Anterior cingulate cortex (tissue), 58 donors: Measurements from ENCODE around the gene ARAP1.
A peak's percentile ranks its signal among the peaks of the same experiment; 100 is the strongest.

Experiments
- DNase-seq, 58 donors: peaks; one replicate each; lab custom pipeline; 2025; lab: John Stamatoyannopoulos, UW

Gene ARAP1

DNA sequence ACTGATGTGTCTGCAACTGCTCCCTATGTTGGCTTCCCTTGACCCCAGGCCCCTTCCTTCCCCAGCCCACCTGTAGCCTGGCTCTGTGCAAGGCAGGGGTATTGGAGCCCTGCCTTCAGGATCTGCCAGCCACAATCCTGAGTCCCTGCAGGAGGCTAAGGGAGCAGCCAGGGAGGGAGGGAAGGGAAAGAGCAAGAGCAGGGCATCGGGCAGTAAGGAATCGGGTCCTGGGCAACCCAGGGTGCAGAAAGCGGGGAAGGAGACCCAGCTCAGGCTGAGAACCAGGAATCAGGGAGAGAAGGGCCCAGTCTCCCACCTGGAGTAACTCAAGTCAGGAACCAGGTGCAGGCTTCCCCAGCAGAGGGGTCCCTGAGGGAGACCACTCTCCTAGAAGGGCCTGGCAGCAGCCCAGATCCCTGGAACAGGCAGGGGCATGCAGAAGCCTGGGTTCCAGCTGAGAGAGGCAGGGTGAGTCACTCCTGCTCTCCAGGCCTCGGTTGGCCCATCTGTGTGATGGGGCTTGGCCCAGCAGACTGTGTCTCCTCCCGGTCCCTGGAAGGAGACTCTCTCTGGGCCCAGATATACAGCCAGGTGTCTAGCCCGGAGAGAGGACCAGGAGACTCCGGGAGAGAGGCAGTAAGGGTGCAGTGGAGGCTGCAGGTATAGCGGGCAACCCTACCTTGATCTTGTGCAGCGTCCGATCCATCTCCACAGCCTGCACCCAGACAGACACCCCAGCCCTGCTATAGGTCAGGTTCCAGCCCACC is 28.3 kb upstream of the ARAP1 start:
- no peak for DNase-seq

DNA sequence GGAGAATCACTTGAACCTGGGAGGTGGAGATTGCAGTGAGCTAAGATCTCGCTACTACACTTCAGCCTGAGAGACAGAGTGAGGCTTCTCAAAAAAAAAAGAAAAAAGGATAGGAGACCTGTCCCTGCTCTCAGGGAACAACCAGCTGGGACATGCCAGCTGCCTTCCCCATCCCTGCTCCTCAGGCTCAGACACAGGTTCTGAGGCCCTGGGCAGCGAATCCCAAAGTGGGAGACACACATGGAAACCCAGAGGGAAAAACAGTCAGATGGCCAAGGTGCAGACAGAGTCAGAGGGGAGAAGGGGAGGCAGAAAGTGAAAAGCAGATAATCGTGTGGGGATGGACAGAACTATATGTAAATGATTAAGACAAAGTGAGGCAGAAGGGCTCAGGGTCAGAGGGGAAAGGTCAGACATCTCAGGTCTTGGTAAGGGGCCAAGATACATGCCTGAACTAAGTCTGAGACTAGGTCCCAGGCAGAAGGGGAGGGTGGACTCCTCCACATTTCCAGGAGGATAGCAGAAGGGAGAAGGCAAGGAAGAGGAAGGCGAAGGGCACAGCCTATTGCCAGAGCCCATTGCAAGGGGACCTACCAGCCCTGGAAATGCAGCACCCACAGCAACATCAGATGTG is 27.4 kb upstream of the ARAP1 start:
- DNase-seq = no peak

DNA sequence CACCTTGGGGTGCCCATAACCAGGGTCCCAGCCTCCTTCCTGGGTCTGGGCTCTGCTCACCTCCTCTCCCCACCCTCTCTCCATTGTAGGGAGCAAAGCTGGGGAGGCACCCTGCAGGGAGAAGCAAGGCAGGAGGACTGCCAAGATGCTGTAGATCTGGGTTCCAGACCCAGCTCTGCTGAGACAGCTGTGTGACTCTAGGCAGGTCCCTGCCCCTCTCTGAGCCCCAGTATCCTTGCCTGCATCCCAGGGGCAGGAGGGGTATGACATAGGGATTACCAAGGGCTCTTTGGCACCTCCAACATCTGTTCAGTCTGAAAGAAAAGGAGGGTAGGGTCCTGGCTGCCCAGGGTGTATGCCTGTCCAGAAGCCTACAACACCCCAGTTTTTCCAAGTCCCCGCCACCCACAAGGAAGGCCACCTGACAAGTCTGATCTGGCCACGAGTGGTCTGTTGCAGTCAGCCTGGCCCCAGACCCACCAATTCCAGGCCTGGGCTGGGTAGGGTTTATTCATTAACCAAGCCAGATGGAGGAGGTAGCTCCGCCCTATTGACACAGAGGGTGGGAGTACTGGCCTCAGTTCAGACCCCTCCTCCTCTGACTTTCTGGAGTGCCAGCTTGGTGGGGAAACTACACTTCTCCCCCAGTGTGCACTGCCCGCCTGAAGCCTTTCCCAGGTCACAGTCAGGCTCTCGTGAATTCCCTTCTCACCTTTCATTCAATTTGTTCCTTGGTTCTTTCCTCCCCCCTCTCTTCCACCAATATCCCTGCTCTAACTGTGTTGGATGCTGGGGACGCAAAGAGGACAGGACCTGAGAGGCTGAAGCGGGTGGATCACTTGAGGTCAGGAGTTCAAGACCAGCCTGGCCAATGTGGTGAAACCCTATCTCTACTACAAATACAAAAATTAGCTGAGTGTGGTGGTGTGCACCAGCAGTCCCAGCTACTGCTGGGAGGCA is 26.6 kb upstream of the ARAP1 start:
- DNase-seq = no peak

DNA sequence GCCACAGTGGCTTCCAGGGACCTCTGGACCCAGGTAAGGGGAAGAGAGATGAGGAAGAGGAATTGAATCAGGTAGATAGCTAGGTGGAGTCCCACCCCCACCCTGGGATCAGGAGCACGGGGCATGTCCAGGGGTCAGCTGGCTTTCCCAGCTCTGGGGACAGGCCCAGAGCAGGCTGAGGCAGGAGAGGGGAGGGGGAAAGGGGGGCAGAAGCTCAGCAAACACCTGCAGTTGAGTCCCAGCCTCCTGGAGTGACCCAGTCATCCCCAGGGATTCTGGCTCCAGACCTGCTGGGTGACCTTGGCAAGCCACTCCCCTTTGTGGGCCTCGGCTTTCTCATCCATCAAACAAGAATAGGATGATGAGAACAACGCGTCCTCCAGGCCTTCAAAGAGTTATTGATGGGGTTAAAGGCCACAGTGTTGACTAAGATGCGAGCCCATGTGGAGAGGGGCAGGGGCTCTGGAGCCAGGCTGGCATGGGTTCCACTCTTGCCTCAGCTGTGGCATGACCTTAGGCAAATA is 25.6 kb upstream of the ARAP1 start:
- DNase-seq = peak in 5 of 58 donors; percentile 24 to 47 (median 27)

DNA sequence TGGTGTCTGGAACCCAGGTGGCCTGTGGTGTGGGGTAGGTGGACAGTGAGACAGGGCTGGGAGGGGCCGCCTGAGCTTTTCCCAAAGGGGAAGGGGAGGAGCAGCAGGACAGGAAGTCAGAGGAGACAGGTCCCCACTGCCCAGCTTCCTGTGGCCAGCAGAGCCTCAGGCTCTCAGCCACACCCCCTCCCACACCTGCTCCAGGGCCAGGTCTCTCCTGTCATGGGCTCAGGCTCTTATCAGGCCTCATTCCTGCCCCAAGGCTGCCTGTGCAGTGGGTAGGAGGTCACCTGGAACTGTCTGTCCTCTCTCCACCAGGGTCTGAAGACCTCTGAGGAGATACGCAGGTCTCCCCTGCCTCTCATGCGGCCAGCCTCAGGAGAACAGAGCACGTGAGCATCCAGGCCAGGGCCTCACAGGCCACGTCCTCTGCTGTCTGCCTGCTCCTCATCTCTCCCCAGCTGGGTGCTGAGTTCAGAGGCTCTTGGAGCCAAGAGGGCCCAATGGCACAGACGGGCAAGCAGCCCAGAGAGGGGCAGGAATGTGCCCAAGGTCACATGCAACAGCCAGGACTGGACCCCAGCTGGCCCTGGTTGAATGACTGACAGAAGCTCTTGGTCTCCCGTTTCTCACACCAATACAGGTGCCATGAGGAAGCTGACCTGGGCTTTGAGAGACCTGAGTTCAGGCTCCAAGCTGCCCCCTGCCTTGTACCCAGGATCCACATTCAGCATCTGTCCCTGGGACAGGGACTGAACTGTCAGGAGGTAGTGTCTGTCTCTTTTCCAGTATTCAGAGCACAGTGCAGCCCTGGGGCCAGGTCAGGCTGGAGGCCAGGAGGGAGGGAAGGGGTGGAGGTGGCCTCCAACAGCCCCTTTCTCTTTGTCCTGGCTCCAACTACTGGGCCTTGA is 24.9 kb upstream of the ARAP1 start:
- DNase-seq = peak in 42 of 58 donors; percentile 7 to 84 (median 60)

DNA sequence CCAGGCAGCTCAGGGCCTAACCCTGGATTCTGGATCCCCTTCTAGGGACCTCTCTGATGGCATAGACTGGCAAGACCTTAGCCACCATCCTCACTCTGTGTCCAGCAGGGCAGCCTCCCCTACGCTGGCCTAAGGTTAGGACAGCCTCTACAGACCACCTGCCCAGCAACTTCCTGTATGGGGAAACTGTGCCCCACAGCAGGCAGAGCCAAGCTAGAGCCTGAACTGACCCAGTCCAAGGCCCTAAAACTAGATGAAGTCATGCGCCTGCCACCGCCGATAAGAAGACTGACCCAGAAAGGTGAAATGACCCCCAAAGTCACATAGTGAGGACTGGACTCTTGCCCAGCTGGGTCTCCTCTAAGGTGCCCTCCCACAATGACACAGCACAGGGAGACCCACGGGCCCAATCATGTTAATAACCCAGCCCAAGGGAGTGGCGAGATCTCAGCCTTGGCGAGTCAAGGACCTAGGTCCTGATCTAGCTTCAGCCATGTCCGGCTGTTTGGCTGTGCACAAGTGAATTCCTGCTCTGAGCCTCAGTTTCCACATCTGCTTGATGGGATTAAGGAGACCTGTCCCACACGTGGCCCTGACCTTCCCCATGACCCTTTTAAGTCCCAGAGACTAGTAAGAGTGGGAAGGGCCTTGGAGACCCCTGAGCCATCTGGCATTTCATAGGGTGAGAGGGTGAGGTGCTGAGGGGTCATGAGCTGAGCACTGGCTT is 24.1 kb upstream of the ARAP1 start:
- no peak for DNase-seq

DNA sequence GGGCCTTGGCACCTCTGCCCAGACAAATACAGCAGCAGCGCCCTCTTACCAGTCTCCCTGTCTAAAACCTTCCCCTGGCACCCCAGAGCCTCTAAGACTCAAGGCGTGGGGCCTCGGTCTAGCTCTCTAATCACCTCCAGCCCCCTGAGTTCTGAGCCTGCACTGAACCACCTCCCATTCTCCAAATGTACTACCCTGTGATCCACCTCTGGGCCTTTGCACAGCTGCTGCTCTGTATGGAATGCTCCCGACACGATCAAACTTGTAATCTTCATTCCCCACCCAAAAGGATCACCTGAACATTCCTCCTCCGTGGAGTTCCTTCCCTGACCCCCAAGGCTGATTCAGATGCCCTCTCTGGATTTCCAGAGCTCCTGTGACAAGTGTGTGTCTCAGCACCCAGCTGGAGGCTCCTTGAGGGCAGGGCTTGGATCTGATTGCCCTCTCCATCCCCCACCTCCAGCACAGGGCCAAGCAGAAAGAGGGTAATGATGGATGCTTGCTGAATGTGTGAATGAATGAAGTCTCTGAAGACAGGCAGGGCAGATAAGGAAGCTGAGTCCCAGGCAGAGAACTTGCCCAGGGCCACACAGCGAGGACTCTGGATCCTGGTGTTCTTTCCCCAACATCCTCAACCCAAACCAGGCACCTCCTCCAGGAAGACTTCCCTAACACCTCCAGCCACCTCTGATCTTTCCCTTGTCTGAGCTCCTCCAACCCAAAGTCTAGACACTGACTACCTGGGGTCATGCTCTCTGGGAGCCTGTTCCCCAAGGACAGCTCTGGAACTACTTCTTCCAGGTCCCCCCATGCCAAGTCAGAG is 23.3 kb upstream of the ARAP1 start:
- no peak for DNase-seq

DNA sequence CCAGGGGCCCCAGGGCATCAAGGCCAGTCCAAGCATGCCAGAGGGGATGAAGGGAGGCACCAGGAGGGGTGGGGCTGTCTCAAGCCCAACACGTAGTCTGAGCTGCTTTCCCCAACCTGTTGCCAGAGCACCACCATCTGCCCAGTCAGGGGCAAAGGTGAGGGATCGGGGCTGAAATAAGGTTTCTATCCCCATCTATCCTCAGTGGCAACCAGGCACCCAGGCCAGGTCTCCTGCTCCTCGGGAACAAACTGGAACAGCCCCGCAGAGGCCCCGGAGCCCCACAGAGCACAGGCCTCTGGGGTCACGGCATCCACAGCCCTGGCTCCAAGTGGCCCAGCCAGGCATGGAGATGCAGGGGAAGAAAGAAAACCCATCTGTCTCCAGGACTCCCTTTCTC is 22.3 kb upstream of the ARAP1 start:
- no peak for DNase-seq

DNA sequence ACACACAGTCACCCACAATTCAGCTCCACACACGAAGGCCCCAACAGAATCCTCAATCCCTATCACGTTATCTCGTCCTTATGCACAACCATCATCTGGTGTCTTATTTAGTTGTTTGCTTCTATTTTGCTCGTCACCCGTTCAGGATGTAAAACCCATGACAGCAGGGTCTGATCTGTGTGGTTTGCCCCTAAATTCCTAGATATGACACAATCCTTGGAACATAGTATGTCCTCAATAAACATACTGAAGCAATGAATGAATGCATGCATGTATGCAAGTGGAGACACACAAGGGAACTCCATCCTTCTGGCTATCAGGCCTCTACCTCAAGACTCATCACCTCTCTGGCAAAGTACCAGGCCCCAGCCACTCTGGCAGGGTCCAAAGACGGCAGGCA is 21.5 kb upstream of the ARAP1 start:
- DNase-seq = no peak

DNA sequence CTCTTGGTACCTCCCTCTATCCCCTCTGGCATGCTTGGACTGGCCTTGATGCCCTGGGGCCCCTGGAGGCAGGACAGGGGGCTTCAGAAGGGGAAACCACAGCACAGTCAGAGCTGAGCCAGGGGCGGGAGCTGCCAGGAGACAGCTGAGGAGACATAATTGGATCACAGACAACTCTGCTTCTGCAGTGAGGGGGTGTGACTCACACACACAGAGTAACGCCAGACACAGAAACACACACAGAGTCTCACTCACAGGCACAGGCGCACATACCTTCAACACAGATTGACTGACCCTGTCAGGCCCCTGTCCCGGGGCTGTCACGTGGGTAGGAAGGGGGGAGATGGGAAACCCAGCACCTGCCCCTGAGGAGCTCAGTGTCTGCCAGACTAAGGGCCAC is 21.1 kb upstream of the ARAP1 start:
- DNase-seq = peak in 39 of 58 donors; percentile 10 to 75 (median 45)

DNA sequence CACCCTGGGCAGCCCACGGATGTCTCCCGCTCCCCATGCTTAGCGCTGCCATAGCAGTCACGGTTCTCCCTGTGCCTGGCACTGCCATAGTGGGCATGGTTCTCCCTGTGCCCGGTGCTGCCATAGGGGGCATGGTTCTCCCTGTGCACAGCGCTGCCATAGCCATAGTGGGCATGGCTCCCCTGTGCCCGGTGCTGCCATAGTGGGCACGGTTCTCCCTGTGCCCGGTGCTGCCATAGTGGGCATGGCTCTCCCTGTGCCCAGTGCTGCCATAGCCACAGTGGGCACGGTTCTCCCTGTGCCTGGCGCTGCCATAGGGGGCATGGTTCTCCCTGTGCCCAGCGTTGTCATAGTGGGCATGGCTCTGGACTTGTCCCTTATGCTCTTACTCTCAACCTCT is 19.9 kb upstream of the ARAP1 start:
- no peak for DNase-seq

DNA sequence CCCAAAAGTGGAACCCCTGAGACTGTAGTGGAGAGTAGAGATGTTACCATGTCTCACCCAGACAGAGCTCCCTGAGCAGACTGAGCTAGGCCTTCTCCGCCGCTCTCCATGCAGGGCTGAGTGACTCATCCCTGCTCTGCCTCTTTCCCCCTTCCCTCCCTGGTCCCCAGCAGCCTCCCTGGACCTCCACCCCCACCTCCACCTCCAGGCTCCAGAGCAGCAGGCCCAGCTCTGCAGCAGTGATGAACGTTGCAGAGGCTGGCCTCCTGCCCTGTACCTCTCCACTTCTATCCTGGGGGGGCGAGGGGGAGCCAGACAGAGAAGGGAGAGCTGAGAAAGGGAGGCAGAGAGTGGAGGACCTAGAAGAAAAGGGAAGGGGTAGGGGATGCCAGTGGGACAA is 19.3 kb upstream of the ARAP1 start:
- no peak for DNase-seq

DNA sequence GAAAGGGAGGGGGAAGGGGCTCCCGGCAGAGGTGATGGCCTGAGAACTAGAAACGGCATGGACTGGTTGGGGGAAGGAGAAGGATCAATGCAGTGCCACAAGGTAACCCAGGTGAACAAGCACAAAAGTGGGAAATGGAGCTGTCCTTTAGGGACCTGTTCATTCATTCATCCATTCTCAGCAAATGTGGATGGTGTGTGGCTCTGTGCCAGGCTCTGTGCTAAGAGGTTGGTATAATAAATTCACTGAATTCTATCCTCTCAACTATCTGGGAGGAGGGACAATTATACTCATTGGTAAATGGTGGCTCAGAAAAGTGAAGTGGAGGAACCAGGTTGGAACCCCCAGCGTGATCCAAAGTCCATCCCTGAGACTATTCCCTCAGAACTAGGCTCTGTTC is 18.6 kb upstream of the ARAP1 start:
- no peak for DNase-seq

DNA sequence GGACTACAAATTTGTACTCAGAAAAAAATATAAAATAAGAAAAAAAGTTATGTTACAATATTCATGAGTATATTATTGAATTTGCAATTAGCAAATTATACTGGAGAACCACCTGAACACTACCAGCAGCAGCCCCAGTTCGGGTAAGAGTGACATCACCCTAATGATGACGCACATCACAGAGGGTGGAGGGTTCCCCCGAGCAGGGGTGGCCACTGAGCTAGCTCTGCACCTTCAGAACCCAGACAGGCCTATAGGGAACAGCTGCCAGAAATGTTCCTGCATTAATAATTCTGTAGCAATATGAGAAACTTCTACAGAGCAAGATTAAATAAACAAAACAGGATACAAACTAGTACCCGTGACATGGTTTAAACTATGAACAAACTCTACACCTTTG is 17.5 kb upstream of the ARAP1 start:
- DNase-seq = no peak

DNA sequence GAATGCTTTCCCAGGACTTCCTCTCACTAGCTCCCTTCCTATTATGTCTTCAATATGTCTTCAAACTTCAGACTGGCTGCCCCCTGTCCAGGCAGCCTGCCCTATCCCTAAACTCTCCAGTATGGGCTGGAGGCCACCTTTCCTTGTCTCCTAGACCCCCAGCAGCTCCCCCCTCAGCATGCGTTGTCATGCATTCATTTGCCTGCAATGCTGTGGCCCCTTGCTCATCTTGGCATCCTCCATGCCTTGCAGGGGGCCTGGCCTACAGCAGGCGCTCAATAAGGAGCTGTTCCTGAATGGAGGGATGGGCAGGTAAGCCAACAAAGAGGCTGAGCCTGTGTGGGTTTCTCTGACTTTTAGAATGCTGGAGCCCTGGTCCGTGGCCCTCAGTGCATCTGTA is 16.4 kb upstream of the ARAP1 start:
- DNase-seq = no peak

DNA sequence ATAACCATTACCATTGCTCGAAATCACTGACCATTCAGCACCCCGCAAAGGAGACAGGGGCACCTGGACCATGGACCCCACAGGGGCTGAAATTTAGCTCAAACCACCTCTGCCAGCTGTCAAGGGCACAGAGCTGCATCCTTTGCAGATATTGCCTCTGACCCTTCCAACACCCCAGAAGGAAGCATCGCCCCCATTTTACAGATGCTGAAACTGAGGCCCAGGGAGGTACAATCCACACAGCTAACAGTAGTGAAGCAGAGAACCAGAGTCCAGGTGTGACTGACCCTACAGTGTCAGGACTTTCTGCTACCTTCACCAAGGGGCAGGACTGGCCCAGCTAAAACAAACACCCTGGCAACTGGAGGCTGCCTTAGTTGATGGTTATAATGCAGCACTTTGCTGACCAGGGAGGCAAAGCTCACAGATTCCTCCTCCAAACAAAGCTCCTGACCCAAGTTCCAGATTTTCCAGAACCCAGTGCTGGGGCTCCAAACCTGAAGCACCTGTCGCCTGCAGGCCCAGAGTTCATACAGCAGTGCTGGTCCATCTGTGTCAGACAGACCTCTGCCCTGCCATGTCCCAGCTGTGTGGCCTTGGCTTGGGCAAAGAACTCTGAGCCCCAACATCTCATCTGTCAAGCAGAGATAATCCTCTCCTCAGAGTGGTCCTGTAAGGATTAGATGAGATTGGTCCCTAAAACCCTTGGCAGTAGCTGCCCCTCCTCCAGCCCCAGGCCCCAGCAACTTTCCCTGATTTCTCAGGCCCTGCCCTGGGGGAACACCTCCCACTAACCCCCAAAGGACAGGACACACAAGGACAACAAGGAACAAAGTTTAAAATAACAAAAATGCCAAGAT is 15.2 kb upstream of the ARAP1 start:
- no peak for DNase-seq

DNA sequence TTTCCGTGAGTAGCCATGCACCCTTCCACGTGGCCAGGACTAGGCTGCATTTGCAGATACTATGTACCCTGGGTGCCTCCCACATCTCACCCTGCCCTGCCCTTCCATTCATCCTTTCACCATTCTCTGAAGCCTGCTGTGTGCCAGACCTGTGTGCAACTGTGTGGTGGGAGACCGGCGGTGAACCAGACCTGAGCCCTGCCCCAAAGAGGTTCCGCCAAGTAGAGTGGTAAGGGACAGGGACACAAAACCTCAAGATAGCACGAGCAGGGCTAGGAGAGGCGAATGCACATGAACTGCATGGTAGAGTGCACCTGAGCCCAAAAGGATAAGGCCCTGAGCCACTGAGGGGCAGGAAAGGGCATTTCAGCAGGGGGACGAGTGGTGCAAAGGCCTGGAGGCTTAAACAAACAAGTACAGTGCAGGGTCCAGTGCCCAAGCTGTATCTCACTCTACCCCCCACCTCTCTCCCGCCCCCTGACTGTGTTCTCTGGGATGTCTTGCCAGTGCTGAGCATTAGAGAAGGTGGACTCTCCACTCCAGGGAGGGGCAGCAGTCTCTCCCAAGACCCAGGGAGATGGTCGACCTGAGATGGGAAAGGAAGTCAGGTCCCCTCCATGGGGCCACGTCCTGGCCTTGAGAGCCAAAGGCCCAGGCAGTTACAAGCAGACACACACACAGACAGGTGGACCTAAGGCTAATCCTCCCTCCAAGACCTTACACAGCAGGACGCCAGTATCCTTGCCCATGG is 14.1 kb upstream of the ARAP1 start:
- no peak for DNase-seq
